NT2/D1 (cell line): ENCODE measurements around the gene SOX6.

Experiments
- DNase-seq: peaks from one replicate; pipeline ENCODE4 v3.0.0-alpha.2; 2011; ENCODE audit warnings: low read depth, low spot score
- H3K27me3 ChIP-seq: 2 replicates; pipeline ENCODE4 v1.6.0; 2011; ENCODE audit warnings: mild to moderate bottlenecking; ENCODE audit not compliant: insufficient read length, insufficient read depth
- H3K36me3 ChIP-seq: 2 replicates; pipeline ENCODE4 v1.6.1; 2011; ENCODE audit warnings: mild to moderate bottlenecking, low read length, mixed read lengths; ENCODE audit not compliant: insufficient read depth, insufficient read length
- H3K4me1 ChIP-seq: 2 replicates; pipeline ENCODE4 v1.5.1; 2011; ENCODE audit not compliant: insufficient read depth, insufficient read length
- H3K4me3 ChIP-seq: 2 replicates; pipeline ENCODE4 v1.5.1; 2011; ENCODE audit warnings: low read depth; ENCODE audit not compliant: insufficient read length
- H3K9ac ChIP-seq: 2 replicates; pipeline ENCODE4 v1.6.0; 2011; ENCODE audit warnings: low read depth; ENCODE audit not compliant: insufficient read length
- H3K9me3 ChIP-seq: 2 replicates; pipeline ENCODE4 v1.5.1; 2011; ENCODE audit warnings: mild to moderate bottlenecking, low read length; ENCODE audit not compliant: insufficient read depth
- SUZ12 ChIP-seq: IDR thresholded peaks from 2 replicates; pipeline ENCODE4 v1.6.1; 2011; ENCODE audit not compliant: insufficient read length, insufficient read depth; ENCODE audit errors: extremely low read depth
- YY1 ChIP-seq: IDR thresholded peaks from 2 replicates; pipeline ENCODE4 v1.6.1; 2011; ENCODE audit not compliant: insufficient read length, insufficient read depth
- ZNF274 ChIP-seq: IDR thresholded peaks from 2 replicates; pipeline ENCODE4 v1.6.1; 2011; ENCODE audit warnings: mild to moderate bottlenecking, low read depth, low read length

The SOX6 gene

GRCh38 chr11:16291729-16292128 lies 64.6 kb downstream of the SOX6 start:
- no peak for TF ChIP-seq SUZ12
- no peak for TF ChIP-seq YY1
- no peak for TF ChIP-seq ZNF274
- no peak for DNase-seq

GRCh38 chr11:16289541-16289940 lies 66.8 kb downstream of the SOX6 start:
- H3K27me3 ChIP-seq: no peaks in the 10 kb centered on the region
- no peak overlapping the region for H3K9ac ChIP-seq
- no peak for DNase-seq
- no peaks in the 10 kb centered on the region for H3K36me3 ChIP-seq
- no peak overlapping the region for H3K4me3 ChIP-seq
- no peaks in the 10 kb centered on the region for H3K9me3 ChIP-seq
- no peaks in the 10 kb centered on the region for H3K4me1 ChIP-seq
- TF ChIP-seq SUZ12 (no peak), ZNF274 (no peak), YY1 (no peak)

More at GRCh38 chr11:16291729-16292128, 64.6 kb downstream of the SOX6 start:
- no peak overlapping the region for H3K4me3 ChIP-seq
- no peaks in the 10 kb centered on the region for H3K4me1 ChIP-seq
- no peaks in the 10 kb centered on the region for H3K36me3 ChIP-seq
- no peaks in the 10 kb centered on the region for H3K27me3 ChIP-seq
- H3K9ac ChIP-seq: no peak overlapping the region
- H3K9me3 ChIP-seq: no peaks in the 10 kb centered on the region

- Histone ChIP-seq H3K4me1 (no peaks in the 10 kb centered on the region), H3K9me3 (no peaks in the 10 kb centered on the region), H3K9ac (no peak overlapping the region), H3K27me3 (no peaks in the 10 kb centered on the region), H3K4me3 (no peak overlapping the region), H3K36me3 (no peaks in the 10 kb centered on the region)
- TF ChIP-seq YY1 (no peak), SUZ12 (no peak)
- DNase-seq: no peak
These were observed 68.6 kb downstream of the SOX6 start for GRCh38 chr11:16287630-16288280.

GRCh38 chr11:16286095-16286494 lies 70.3 kb downstream of the SOX6 start:
- Histone ChIP-seq H3K27me3 (no peaks in the 10 kb centered on the region), H3K9ac (no peak overlapping the region), H3K9me3 (no peaks in the 10 kb centered on the region), H3K4me3 (no peak overlapping the region), H3K4me1 (no peaks in the 10 kb centered on the region), H3K36me3 (no peaks in the 10 kb centered on the region)
- no peak for TF ChIP-seq YY1
- TF ChIP-seq SUZ12: no peak
- no peak for TF ChIP-seq ZNF274
- DNase-seq: no peak

GRCh38 chr11:16280256-16280682 lies 76.1 kb downstream of the SOX6 start:
- DNase-seq: no peak

GRCh38 chr11:16279524-16279923 lies 76.8 kb downstream of the SOX6 start:
- no peak for DNase-seq
- Histone ChIP-seq H3K36me3 (no peaks in the 10 kb centered on the region), H3K9me3 (no peaks in the 10 kb centered on the region), H3K27me3 (no peaks in the 10 kb centered on the region), H3K9ac (no peak overlapping the region), H3K4me3 (no peak overlapping the region), H3K4me1 (no peaks in the 10 kb centered on the region)
- TF ChIP-seq SUZ12 (no peak), YY1 (no peak), ZNF274 (no peak)

More at GRCh38 chr11:16280256-16280682, 76.1 kb downstream of the SOX6 start:
- TF ChIP-seq ZNF274 (no peak), YY1 (no peak), SUZ12 (no peak)
- Histone ChIP-seq H3K27me3 (no peaks in the 10 kb centered on the region), H3K9me3 (no peaks in the 10 kb centered on the region), H3K9ac (no peak overlapping the region), H3K4me1 (no peaks in the 10 kb centered on the region), H3K4me3 (no peak overlapping the region), H3K36me3 (no peaks in the 10 kb centered on the region)

GRCh38 chr11:16278979-16279378 lies 77.4 kb downstream of the SOX6 start:
- no peaks in the 10 kb centered on the region for H3K36me3 ChIP-seq
- no peak for DNase-seq
- no peaks in the 10 kb centered on the region for H3K9me3 ChIP-seq
- TF ChIP-seq ZNF274 (no peak), YY1 (no peak), SUZ12 (no peak)
- no peak overlapping the region for H3K4me3 ChIP-seq
- H3K4me1 ChIP-seq: no peaks in the 10 kb centered on the region
- H3K27me3 ChIP-seq: no peaks in the 10 kb centered on the region
- H3K9ac ChIP-seq: no peak overlapping the region

GRCh38 chr11:16278273-16278672 lies 78.1 kb downstream of the SOX6 start:
- Histone ChIP-seq H3K4me3 (no peak overlapping the region), H3K9me3 (no peaks in the 10 kb centered on the region), H3K27me3 (no peaks in the 10 kb centered on the region), H3K36me3 (no peaks in the 10 kb centered on the region), H3K4me1 (no peaks in the 10 kb centered on the region), H3K9ac (no peak overlapping the region)
- TF ChIP-seq YY1: no peak
- TF ChIP-seq SUZ12: no peak
- TF ChIP-seq ZNF274: no peak
- DNase-seq: no peak
